GM12878 (cell line): Measurements from ENCODE around the gene PRKCI. TPM values are rescaled to one million over a fixed set of nuclear protein-coding genes. Genes with fewer than 3 reads are reported as not detected.

Experiments
- ATAC-seq: fragments of 200-7000 bp; cut with Tn5 transposase; 3 replicates; pipeline ENCODE4 v1.9.1; 2020; ENCODE audit warnings: mild to moderate bottlenecking, moderate library complexity
- BruUV-seq: library from RNA; stranded (reverse); fragments of 400-500 nt; replicated peaks from 2 replicates; lab custom pipeline; 2021; lab: Mats Ljungman, UMichigan
- CTCF ChIA-PET: fragments of 300-600 bp; sonication (Branson Sonifier 250); formaldehyde crosslinking; extraction: SDS; loops from one replicate; lab custom pipeline; 2021; ENCODE audit warnings: inconsistent platforms; lab: Yijun Ruan, JAX
- POLR2A ChIA-PET: fragments of 350-600 bp; formaldehyde crosslinking; extraction: SDS; loops from one replicate; lab custom pipeline; 2021; ENCODE audit warnings: inconsistent platforms; lab: Charles Lee
- RAD21 ChIA-PET: fragments of 300-600 bp; sonication (Branson Sonifier 250); formaldehyde crosslinking; loops from one replicate; lab custom pipeline; 2023; ENCODE audit warnings: antibody characterized with exemption; ENCODE audit not compliant: unreplicated experiment; lab: Charles Lee
- SMC1A ChIA-PET: fragments of 300-600 bp; sonication (Branson Sonifier 250); formaldehyde crosslinking; loops from one replicate; lab custom pipeline; 2023; ENCODE audit not compliant: unreplicated experiment, uncharacterized antibody; lab: Charles Lee
- DNase-seq: peaks from one replicate; pipeline ENCODE4 v3.0.0-alpha.2; 2011; ENCODE audit warnings: low read depth, low spot score
- FAIRE-seq: peaks from 3 replicates; lab custom pipeline; 2011; peaks lifted over from hg19 to GRCh38; lab: Jason Lieb, UNC
- H2AFZ ChIP-seq: 2 replicates; pipeline ENCODE4 v1.6.0; 2011; ENCODE audit warnings: low read depth, low read length, control low read depth; ENCODE audit not compliant: control insufficient read depth
- H3K27ac ChIP-seq: 2 replicates; pipeline ENCODE4 v1.5.1; 2011; ENCODE audit warnings: control low read depth; ENCODE audit not compliant: control insufficient read depth, insufficient read depth
- H3K27me3 ChIP-seq, 2 experiments: replicated peaks in 1 of 2; 2 replicates each; pipeline versions ENCODE4 v1.6.0 to v1.6.1; 2011; ENCODE audit warnings: low read length in 1 of 2; ENCODE audit not compliant: control insufficient read depth in 2 of 2, insufficient read depth in 2 of 2
- H3K36me3 ChIP-seq, 2 experiments: 2 replicates each; pipeline ENCODE4 v1.5.1; 2011; ENCODE audit warnings: low read length in 1 of 2; ENCODE audit not compliant: control insufficient read depth in 2 of 2, insufficient read depth in 2 of 2
- H3K4me1 ChIP-seq: 2 replicates; pipeline ENCODE4 v1.6.1; 2011; ENCODE audit warnings: mild to moderate bottlenecking, low read length, moderate library complexity, mixed read lengths; ENCODE audit not compliant: control insufficient read depth, insufficient read depth
- H3K4me2 ChIP-seq: 2 replicates; pipeline ENCODE4 v1.6.0; 2011; ENCODE audit warnings: control low read depth; ENCODE audit not compliant: control insufficient read depth, insufficient read depth
- H3K4me3 ChIP-seq: fragments of 200-600 bp; sonication (generic); 2 replicates; pipeline ENCODE4 v1.5.1; 2016
- H3K79me2 ChIP-seq: 2 replicates; pipeline ENCODE4 v1.6.0; 2011; ENCODE audit warnings: low read length; ENCODE audit not compliant: control insufficient read depth, insufficient read depth
- H3K9ac ChIP-seq: 2 replicates; pipeline ENCODE4 v1.8.0; 2011; ENCODE audit warnings: low read length, control low read depth, mixed read lengths; ENCODE audit not compliant: control insufficient read depth, insufficient read depth
- H3K9me3 ChIP-seq: replicated peaks from 3 replicates; pipeline ENCODE4 v1.5.1; 2011; ENCODE audit warnings: mild to moderate bottlenecking, low read length; ENCODE audit not compliant: control insufficient read depth, insufficient read depth
- H4K20me1 ChIP-seq: 2 replicates; pipeline ENCODE4 v1.6.0; 2011; ENCODE audit not compliant: control insufficient read depth, insufficient read depth
- CBX3 ChIP-seq: fragments of 200-600 bp; sonication (generic); IDR thresholded peaks from 2 replicates; pipeline ENCODE4 v1.6.1; 2016; ENCODE audit warnings: low read depth, borderline replicate concordance
- NRF1 ChIP-seq: conservative IDR thresholded peaks from 2 replicates; pipeline ENCODE4 v1.6.1; 2011; ENCODE audit warnings: mild to moderate bottlenecking, low read depth, low read length, improper control_type of control experiment
- POLR2A ChIP-seq: IDR thresholded peaks from 2 replicates; pipeline ENCODE4 v1.6.1; 2011; ENCODE audit warnings: low read depth, mild to moderate bottlenecking, low read length
- RELA ChIP-seq: fragments of 450-650 bp; IDR thresholded peaks from 2 replicates; pipeline ENCODE4 v1.8.0; 2014; ENCODE audit warnings: borderline replicate concordance; ENCODE audit not compliant: partially characterized antibody
- SP1 ChIP-seq: IDR thresholded peaks from one replicate; pipeline ENCODE4 v1.6.1; 2011; ENCODE audit warnings: low read depth, low read length
- WGBS: methylation state at CpG from one replicate; pipeline ENCODE4 v1.1.6; 2016; ENCODE audit warnings: low lambda C conversion rate; ENCODE audit not compliant: insufficient replicate concordance, insufficient coverage; ENCODE audit errors: missing lambda C conversion rate; 5-methylcytosine and 5-hydroxymethylcytosine counted together
- in situ Hi-C: fragments of 300-500 bp; cut with MboI; formaldehyde crosslinking; loops from 9 replicates; pipeline ENCODE4 v1.14.3; 2018; ENCODE audit warnings: mixed read lengths
- intact Hi-C: fragments of 100-400 bp; cut with micrococcal nuclease; formaldehyde crosslinking; loops from one replicate; pipeline ENCODE4 v1.14.2; 2022; ENCODE audit not compliant: unreplicated experiment
- polyA plus RNA-seq, 11 experiments: library from polyadenylated mRNA; depleted of rRNA in 4 of 11; unstranded in 6 of 11; stranded (reverse) in 5 of 11; fragments of >200 nt; fragmentation: Nextera tagmentation in 4 of 11; fragmentation: Illumina TruSeq in 1 of 11; extraction: Ambion mirVana in 4 of 11; extraction: Trizol in 1 of 11; gene quantifications; 1 replicate in 1 of 11; 2 replicates in 10 of 11; pipeline versions ENCODE4 v1.2.1 to v1.2.3, GENCODE V29; 2011 to 2016; ENCODE audit warnings: inconsistent platforms in 2 of 11, missing spikeins in 2 of 11, low read depth in 1 of 11
- total RNA-seq, 4 experiments: library from RNA; depleted of rRNA in 3 of 4; stranded (reverse); fragments of >200 nt in 3 of 4; fragmentation: Illumina TruSeq in 1 of 4; extraction: Trizol in 1 of 4; gene quantifications; 2 replicates each; pipeline versions ENCODE4 v1.2.1 to v1.2.3, GENCODE V29; 2013 to 2021
- TF ChIP-seq, protein P1 (sequence below): fragments of 450-650 bp; IDR thresholded peaks from 2 replicates; pipeline ENCODE4 v1.6.1; 2016; ENCODE audit warnings: mild to moderate bottlenecking

PRKCI gene
- total and polyA plus RNA-seq, 10 of the 15 experiments (the other 5 are each of a cell fraction or from before 2014, with no cell fraction given) = 3.5 to 15.4 (median 11.8) TPM

DNA sequence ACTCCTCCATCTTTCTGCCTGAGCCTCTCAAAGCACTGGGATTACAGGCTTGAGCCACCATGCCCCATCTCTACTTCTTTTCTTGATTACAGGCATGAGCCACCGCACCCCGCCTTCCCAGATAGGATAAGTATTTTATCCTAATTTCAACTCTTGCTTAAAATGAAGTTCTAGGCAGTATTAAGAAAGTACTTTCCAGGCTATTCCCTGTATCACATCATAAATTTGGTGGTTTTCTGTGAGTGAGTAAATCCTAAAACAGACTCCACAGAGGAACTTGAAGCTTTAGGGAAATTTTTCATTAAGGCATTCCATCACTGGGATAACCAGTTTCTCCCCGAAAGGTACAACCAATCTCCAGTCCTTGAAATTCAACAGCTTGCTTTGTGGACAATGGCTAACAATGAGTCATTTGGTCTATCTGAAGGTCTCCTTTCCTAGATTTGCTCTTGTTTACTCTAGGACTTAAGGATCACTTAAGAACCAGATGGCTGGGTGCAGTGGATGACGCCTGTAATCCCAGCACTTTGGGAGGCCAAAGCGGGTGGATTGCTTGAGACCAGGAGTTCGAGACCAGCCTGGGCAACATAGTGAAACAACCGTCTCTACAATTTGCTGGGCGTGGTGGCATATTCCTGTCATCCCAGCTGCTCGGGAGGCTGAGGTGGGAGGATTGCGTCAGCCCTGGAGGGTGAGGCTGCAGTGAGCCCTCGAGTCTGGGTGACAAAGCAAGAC is 85.6 kb downstream of the PRKCI start:
- ATAC-seq (no peak), FAIRE-seq (no peak), DNase-seq (no peak)
- BruUV-seq = no TSS peak
- Histone ChIP-seq H3K27ac (no peak overlapping the region), H3K4me2 (no peak overlapping the region), H4K20me1 (no peaks in the 10 kb centered on the region), H3K27me3 (no peaks in the 10 kb centered on the region), H3K4me3 (no peak overlapping the region), H3K9ac (no peak overlapping the region), H3K4me1 (no peaks in the 10 kb centered on the region), H3K9me3 (no peaks in the 10 kb centered on the region), H2AFZ (no peak overlapping the region), H3K36me3 (no peaks in the 10 kb centered on the region), H3K79me2 (no peaks in the 10 kb centered on the region)
- no peak for TF ChIP-seq NRF1
- TF ChIP-seq, protein P1, sequence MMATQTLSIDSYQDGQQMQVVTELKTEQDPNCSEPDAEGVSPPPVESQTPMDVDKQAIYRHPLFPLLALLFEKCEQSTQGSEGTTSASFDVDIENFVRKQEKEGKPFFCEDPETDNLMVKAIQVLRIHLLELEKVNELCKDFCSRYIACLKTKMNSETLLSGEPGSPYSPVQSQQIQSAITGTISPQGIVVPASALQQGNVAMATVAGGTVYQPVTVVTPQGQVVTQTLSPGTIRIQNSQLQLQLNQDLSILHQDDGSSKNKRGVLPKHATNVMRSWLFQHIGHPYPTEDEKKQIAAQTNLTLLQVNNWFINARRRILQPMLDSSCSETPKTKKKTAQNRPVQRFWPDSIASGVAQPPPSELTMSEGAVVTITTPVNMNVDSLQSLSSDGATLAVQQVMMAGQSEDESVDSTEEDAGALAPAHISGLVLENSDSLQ = no peak
- no peak for TF ChIP-seq SP1
- ChIA-PET CTCF (interaction anchor here (0.7 to 5.6 kb wide), 15 partner anchors 10 to 504 kb away, joined by 3 to 113 read pairs (median 5); no protein-coding TSS in a partner anchor), SMC1A (interaction anchor here (0.6 to 3.6 kb wide), 11 partner anchors 8 to 504 kb away, joined by 3 to 68 read pairs (median 3); no protein-coding TSS in a partner anchor), RAD21 (interaction anchor here (0.6 to 3.5 kb wide), 8 partner anchors 43 to 554 kb away, joined by 3 to 34 read pairs (median 7); no protein-coding TSS in a partner anchor), POLR2A (interaction anchor here (0.7 kb wide), 1 partner anchor 917 kb away, joined by 5 read pairs; no protein-coding TSS in a partner anchor)
- intact Hi-C loops = no loop called here
- WGBS = 77% methylated on average over 11 of the region's 11 CpGs
- in situ Hi-C loops = loop anchor here (5.0 kb wide), 1 partner anchor 504 kb away; no protein-coding TSS in a partner anchor

DNA sequence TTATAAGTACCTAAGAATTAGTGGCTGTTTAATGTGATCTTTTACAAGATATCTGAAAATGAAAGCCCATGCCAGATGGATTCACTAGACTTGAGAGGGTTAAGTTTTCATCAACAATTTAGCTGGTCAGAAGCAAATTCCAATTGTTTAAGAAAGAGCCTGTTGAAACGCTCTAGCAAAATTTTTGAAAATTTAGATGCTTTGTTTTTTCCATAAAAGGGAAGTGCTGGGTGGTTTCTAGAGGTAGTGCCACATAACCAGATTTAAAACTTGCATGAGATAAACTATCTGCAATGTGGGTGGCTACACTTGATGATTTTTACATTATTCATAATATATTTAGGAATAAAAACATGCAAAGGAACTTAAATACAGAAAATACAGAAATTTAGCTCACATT is 86.8 kb downstream of the PRKCI start:
- CTCF ChIA-PET = interaction anchor here (0.7 to 5.6 kb wide), 18 partner anchors 9 to 503 kb away, joined by 3 to 113 read pairs (median 4); no protein-coding TSS in a partner anchor
- Histone ChIP-seq H3K4me2 (no peak overlapping the region), H3K79me2 (no peaks in the 10 kb centered on the region), H3K27ac (no peak overlapping the region), H3K9me3 (no peaks in the 10 kb centered on the region), H3K9ac (no peak overlapping the region), H3K4me3 (no peak overlapping the region), H3K27me3 (no peaks in the 10 kb centered on the region), H4K20me1 (no peaks in the 10 kb centered on the region), H2AFZ (no peak overlapping the region), H3K4me1 (no peaks in the 10 kb centered on the region), H3K36me3 (no peaks in the 10 kb centered on the region)
- SMC1A ChIA-PET = interaction anchor here (0.7 to 3.6 kb wide), 20 partner anchors 10 to 503 kb away, joined by 3 to 68 read pairs (median 4); no protein-coding TSS in a partner anchor
- in situ Hi-C loops (loop anchor here (5.0 kb wide), 1 partner anchor 503 kb away; no protein-coding TSS in a partner anchor), intact Hi-C loops (no loop called here)
- WGBS = 63% methylated on average over 1 of the region's 1 CpG
- POLR2A ChIA-PET = interaction anchor here (0.6 to 0.7 kb wide), 3 partner anchors 78 to 191 kb away, joined by 3 to 5 read pairs (median 3); no protein-coding TSS in a partner anchor
- FAIRE-seq (no peak), ATAC-seq (no peak), DNase-seq (no peak)
- RAD21 ChIA-PET = interaction anchor here (0.7 to 3.5 kb wide), 15 partner anchors 11 to 548 kb away, joined by 3 to 34 read pairs (median 4); no protein-coding TSS in a partner anchor
- BruUV-seq = no TSS peak
- TF ChIP-seq POLR2A (no peak), CBX3 (no peak), RELA (no peak)
